Endodermal cell (in vitro differentiated cells): ENCODE data around the gene CPAMD8. TPM values are rescaled to one million over a fixed set of nuclear protein-coding genes. Genes with fewer than 3 reads are reported as not detected.

Experiments
- DNase-seq: peaks from one replicate; pipeline ENCODE4 v3.0.0-alpha.2; 2017
- H3K27ac ChIP-seq: 2 replicates; pipeline ENCODE4 v1.5.1; 2013; ENCODE audit warnings: mild to moderate bottlenecking, low read depth, low read length, moderate library complexity
- H3K27me3 ChIP-seq: 2 replicates; pipeline ENCODE4 v1.6.1; 2013; ENCODE audit warnings: mild to moderate bottlenecking, low read length, moderate library complexity; ENCODE audit not compliant: insufficient read depth, control insufficient read depth, poor library complexity, severe bottlenecking
- H3K36me3 ChIP-seq: 2 replicates; pipeline ENCODE4 v1.7.0; 2013; ENCODE audit warnings: mild to moderate bottlenecking, low read length, moderate library complexity; ENCODE audit not compliant: control insufficient read depth, insufficient read depth
- H3K4me1 ChIP-seq: one replicate; pipeline ENCODE4 v1.7.0; 2013; ENCODE audit warnings: low read length; ENCODE audit not compliant: control insufficient read depth, insufficient read depth
- H3K4me3 ChIP-seq: 2 replicates; pipeline ENCODE4 v1.5.1; 2013; ENCODE audit warnings: mild to moderate bottlenecking, low read length, moderate library complexity
- H3K9ac ChIP-seq: 2 replicates; pipeline ENCODE4 v1.6.1; 2013; ENCODE audit warnings: mild to moderate bottlenecking, low read length, moderate library complexity; ENCODE audit not compliant: poor library complexity, severe bottlenecking; ENCODE audit errors: extremely low read depth
- H3K9me3 ChIP-seq: 2 replicates; pipeline ENCODE4 v1.6.1; 2013; ENCODE audit warnings: mild to moderate bottlenecking, low read length, moderate library complexity; ENCODE audit not compliant: control insufficient read depth
- H3K27ac Mint-ChIP-seq: 2 replicates; pipeline ENCODE4 v1.8.0; 2020; ENCODE audit warnings: mixed read lengths
- H3K27me3 Mint-ChIP-seq: 2 replicates; pipeline ENCODE4 v1.8.0; 2021; ENCODE audit warnings: mild to moderate bottlenecking, mixed read lengths; ENCODE audit not compliant: insufficient read depth
- H3K36me3 Mint-ChIP-seq: 2 replicates; pipeline ENCODE4 v1.8.0; 2020; ENCODE audit warnings: low read depth, mixed read lengths
- H3K4me1 Mint-ChIP-seq: 2 replicates; pipeline ENCODE4 v1.8.0; 2020; ENCODE audit warnings: mixed read lengths
- H3K4me3 Mint-ChIP-seq: 2 replicates; pipeline ENCODE4 v1.8.0; 2020; ENCODE audit warnings: mild to moderate bottlenecking, moderate library complexity, mixed read lengths
- H3K9me3 Mint-ChIP-seq: 2 replicates; pipeline ENCODE4 v1.8.0; 2020; ENCODE audit warnings: mild to moderate bottlenecking, mixed read lengths
- WGBS, 2 experiments: methylation state at CpG; one replicate each; pipeline versions ENCODE4 v1.1.5 to v1.1.7; 2013; ENCODE audit warnings: missing lambda C conversion rate in 2 of 2, mixed read lengths in 1 of 2; ENCODE audit not compliant: insufficient coverage in 1 of 2, insufficient read length in 1 of 2; 5-methylcytosine and 5-hydroxymethylcytosine counted together
- total RNA-seq, 2 donors: library from RNA; stranded (reverse); fragmentation: NEBNext Ultra II Directional in 1 of 2; extraction: Animal tissue kit (Norgen Biotek cat#: 25700) in 1 of 2; gene quantifications; 2 replicates in 1 of 2; 3 replicates in 1 of 2; pipeline ENCODE4 v1.2.1, GENCODE V29; 2021
- TF ChIP-seq, protein P1 (sequence below): fragments of 200-600 bp; sonication (generic); conservative IDR thresholded peaks from 2 replicates; pipeline ENCODE4 v1.5.0; 2021; ENCODE audit warnings: antibody characterized with exemption, mild to moderate bottlenecking

CPAMD8 gene
- total RNA-seq, 2 donors from 2014 or later = 19.7 to 22.9 TPM

DNA sequence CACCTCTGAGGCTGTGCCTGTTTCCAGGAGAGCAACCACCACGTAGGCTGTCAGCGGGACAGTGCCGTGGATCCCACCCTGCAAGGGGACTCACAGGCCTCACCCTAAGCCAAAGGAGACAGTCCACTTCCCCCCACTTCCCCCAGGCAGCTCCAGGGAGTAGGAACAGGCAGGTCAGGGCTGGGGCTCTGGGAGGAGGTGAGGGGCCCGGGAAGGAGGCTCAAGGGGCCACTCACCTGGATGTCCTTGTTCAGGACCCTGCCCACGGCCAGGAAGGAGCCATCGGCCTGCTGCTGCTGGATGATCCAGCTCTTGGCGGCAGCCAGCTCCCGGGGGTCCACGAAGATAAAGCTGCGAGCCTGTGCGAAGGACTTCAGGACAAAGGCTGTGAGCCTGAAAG lies 112.2 kb downstream of the CPAMD8 start:
- Mint-ChIP-seq H3K36me3 (peaks cover 19% of the 10 kb centered on the region), H3K27me3 (peaks cover 2% of the 10 kb centered on the region), H3K27ac (no peak overlapping the region), H3K4me3 (no peak overlapping the region), H3K9me3 (peaks cover 47% of the 10 kb centered on the region), H3K4me1 (no peaks in the 10 kb centered on the region)
- H3K27me3 ChIP-seq = no peaks in the 10 kb centered on the region
- H3K27ac ChIP-seq = no peak overlapping the region
- peaks cover 16% of the 10 kb centered on the region for H3K9me3 ChIP-seq
- H3K4me1 ChIP-seq = no peaks in the 10 kb centered on the region
- WGBS, 2 experiments = 90 to 93% methylated on average over 7 to 11 of the region's 11 CpGs
- no peak overlapping the region for H3K4me3 ChIP-seq
- no peaks in the 10 kb centered on the region for H3K36me3 ChIP-seq
- no peak for DNase-seq
- no peak overlapping the region for H3K9ac ChIP-seq
- TF ChIP-seq, protein P1, sequence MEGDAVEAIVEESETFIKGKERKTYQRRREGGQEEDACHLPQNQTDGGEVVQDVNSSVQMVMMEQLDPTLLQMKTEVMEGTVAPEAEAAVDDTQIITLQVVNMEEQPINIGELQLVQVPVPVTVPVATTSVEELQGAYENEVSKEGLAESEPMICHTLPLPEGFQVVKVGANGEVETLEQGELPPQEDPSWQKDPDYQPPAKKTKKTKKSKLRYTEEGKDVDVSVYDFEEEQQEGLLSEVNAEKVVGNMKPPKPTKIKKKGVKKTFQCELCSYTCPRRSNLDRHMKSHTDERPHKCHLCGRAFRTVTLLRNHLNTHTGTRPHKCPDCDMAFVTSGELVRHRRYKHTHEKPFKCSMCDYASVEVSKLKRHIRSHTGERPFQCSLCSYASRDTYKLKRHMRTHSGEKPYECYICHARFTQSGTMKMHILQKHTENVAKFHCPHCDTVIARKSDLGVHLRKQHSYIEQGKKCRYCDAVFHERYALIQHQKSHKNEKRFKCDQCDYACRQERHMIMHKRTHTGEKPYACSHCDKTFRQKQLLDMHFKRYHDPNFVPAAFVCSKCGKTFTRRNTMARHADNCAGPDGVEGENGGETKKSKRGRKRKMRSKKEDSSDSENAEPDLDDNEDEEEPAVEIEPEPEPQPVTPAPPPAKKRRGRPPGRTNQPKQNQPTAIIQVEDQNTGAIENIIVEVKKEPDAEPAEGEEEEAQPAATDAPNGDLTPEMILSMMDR = no peak

DNA sequence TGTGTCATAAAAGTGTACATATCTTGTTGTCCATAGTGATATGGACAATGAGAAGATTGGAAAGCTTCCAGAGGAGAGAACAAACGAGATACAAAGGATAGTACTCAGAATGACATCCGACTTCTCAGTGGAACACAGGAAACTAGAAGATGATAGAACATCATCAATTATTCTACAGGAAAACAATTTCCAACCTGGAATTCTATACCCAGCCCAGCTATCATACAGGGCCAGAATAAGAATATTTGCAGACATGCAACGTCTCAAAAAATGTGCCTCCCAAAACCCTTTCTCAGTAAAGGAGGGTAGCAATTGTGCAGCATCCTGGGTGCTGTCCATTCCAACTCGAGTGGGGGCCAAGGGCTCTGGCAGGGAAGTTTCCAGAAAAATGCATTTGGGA lies 113.8 kb downstream of the CPAMD8 start:
- Histone ChIP-seq H3K9me3 (peaks cover 16% of the 10 kb centered on the region), H3K9ac (no peak overlapping the region), H3K36me3 (no peaks in the 10 kb centered on the region), H3K27me3 (no peaks in the 10 kb centered on the region), H3K4me3 (no peak overlapping the region), H3K4me1 (no peaks in the 10 kb centered on the region), H3K27ac (no peak overlapping the region)
- H3K4me1 Mint-ChIP-seq = no peaks in the 10 kb centered on the region
- no peak overlapping the region for H3K27ac Mint-ChIP-seq
- DNase-seq = no peak
- H3K4me3 Mint-ChIP-seq = no peak overlapping the region
- WGBS, 2 experiments = 80 to 98% methylated on average over 4 of the region's 4 CpGs
- peaks cover 42% of the 10 kb centered on the region for H3K9me3 Mint-ChIP-seq
- H3K27me3 Mint-ChIP-seq = peaks cover 2% of the 10 kb centered on the region
- peaks cover 15% of the 10 kb centered on the region for H3K36me3 Mint-ChIP-seq
- TF ChIP-seq, protein P1 = no peak

DNA sequence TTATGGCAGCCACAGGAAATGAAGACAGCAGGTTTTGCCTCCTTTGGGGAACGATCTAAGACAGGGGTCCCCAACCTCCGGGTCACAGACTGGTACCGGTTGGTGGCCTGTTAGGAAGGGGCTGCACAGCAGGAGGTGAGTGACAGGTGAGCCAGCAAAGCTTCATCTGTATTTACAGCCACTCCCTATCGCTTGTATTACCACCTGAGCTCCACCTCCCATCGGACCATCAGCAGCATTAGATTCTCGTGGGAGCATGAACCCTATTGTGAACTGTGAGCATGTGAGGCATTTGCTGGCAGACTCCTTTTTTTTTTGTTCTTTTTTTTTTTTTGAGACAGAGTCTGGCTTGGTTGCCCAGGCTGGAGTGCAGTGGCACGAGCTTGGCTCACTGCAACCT lies 115.6 kb downstream of the CPAMD8 start:
- no peak overlapping the region for H3K9ac ChIP-seq

More for the DNA sequence above, 115.6 kb downstream of the CPAMD8 start:
- Histone ChIP-seq H3K4me1 (no peaks in the 10 kb centered on the region), H3K9me3 (peaks cover 16% of the 10 kb centered on the region), H3K4me3 (no peak overlapping the region), H3K36me3 (no peaks in the 10 kb centered on the region), H3K27ac (no peak overlapping the region), H3K27me3 (no peaks in the 10 kb centered on the region)
- Mint-ChIP-seq H3K36me3 (peaks cover 15% of the 10 kb centered on the region), H3K4me3 (no peak overlapping the region), H3K27me3 (no peaks in the 10 kb centered on the region), H3K4me1 (no peaks in the 10 kb centered on the region), H3K27ac (no peak overlapping the region), H3K9me3 (peaks cover 39% of the 10 kb centered on the region)
- WGBS, 2 experiments = 79 to 92% methylated on average over 2 to 7 of the region's 7 CpGs
- no peak for DNase-seq
- TF ChIP-seq, protein P1 = no peak
